SIG-M5 (cell line): ENCODE results near the gene NRP1.

ENCODE experiments used
- DNase-seq: peaks from one replicate; lab custom pipeline; 2025; lab: John Stamatoyannopoulos, UW

Gene NRP1

DNA sequence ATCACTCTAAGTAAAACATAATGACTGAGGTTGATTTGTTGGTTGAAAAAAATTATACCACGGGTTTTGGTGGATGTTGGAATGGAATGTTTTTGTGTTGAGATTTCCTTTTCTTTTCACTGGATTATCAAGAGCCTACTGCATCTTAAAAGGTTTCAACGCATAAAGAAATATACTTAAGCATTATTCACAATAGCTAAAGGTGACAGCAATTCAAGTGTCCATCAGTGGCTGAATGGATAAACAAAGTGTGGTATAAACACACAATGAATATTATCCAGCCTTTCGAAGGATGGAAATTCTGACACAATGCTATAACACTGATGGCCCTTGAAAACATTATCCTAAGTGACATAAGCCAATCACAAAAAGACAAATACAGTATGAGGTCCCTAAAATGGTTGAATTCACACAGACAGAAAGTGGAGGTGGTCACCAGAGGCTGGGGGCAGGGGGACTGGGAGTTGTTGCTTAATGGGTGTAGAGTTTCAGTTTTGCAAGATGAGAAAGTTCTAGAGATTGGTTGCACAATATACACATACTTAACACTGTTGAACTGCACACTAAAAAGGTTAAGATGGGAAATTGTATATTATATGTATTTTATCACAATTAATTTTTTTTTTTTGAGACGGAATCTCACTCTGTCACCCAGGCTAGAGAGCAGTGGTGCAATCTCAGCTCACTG, 122.3 kb downstream of the NRP1 start:
- DNase-seq = no peak

- DNase-seq = no peak
Measured at GRCh38 chr10:33211106-33211878, 123.2 kb downstream of the NRP1 start.

DNA sequence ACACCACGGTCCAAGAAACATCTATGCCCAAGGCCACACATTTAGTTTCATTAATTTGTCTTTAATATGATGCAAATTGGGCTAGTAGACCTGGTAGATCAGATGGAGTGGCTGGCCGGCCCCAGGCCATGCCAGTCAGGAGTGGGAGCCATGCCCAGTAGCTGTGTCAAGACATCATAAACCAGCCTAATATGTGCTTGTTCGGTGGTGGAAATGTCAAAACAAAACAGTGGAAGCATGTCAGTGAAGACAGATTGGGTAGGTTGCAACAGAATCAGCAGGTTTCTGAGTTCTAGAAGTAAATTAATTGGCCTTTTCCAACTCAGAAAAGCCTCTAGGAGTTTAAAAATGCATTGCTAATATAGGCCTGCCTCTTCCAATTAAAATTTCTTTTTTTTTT, 124.7 kb downstream of the NRP1 start:
- no peak for DNase-seq

- DNase-seq = no peak
Measured at GRCh38 chr10:33208166-33208565, 126.3 kb downstream of the NRP1 start.

DNA sequence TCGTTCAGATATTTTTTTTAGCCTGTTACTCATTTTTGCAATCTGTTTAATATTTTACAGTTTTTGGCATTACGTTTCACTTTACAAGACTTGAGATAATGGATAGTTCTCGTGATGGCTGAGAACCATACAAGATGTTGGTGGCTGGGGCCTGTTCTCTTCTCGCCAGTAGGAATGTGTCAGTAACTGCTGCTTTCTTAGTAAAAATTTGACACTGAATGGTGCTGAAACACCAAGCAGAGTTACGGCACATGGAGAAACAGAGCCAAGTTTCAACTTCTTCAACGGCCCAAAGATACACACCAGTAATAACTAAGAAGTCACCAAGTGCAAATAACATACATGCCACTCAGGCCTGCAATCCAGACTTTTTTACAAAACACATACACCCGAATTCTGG, 130.4 kb downstream of the NRP1 start:
- DNase-seq = no peak

- DNase-seq = no peak
Measured at GRCh38 chr10:33201971-33202370, 132.5 kb downstream of the NRP1 start.

- DNase-seq = no peak
Measured at GRCh38 chr10:33201056-33201780, 133.2 kb downstream of the NRP1 start.

DNA sequence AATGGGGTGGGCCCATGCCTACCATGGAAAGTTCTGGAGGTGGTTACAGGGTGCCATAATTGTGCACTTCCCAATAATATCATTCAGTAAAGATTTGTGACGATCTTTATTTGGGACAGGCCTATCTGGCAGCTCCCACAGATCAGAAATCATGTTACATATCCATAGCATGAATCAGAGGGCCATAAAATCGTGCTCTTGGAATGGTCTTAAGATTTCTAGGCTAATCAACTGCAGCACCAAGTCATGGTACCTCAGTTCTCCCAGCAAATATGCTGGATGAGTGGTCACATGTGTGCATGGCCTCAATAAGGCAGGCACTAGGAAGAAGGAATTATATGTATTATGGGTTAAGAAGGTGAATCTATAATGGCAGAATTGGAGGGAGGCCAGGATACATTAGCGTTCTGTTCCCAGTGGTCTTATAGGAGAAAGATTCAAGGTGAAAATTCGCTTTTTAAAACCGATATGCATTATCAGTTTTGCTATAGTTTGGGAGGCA, 134.7 kb downstream of the NRP1 start:
- DNase-seq = no peak

GRCh38 chr10:33198610-33199009, 135.9 kb downstream of the NRP1 start:
- no peak for DNase-seq

GRCh38 chr10:33196710-33197491, 137.6 kb downstream of the NRP1 start:
- no peak for DNase-seq

DNA sequence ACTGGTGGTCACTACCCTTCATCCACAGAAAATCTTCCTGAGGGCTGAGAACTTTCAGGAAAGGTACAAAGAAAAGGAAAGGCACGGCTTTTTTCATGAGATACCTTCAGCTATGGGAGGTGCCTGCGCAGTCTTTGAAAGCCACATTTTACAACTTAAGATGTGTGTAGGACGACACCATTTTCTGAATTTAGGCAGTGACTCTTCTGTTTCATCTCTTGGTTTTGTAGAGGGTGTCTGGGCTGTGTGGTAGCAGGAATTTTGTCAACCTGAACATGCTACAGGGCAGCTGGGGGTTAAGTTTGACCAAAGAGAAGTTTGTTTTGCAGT, 138.1 kb downstream of the NRP1 start:
- DNase-seq = no peak

DNA sequence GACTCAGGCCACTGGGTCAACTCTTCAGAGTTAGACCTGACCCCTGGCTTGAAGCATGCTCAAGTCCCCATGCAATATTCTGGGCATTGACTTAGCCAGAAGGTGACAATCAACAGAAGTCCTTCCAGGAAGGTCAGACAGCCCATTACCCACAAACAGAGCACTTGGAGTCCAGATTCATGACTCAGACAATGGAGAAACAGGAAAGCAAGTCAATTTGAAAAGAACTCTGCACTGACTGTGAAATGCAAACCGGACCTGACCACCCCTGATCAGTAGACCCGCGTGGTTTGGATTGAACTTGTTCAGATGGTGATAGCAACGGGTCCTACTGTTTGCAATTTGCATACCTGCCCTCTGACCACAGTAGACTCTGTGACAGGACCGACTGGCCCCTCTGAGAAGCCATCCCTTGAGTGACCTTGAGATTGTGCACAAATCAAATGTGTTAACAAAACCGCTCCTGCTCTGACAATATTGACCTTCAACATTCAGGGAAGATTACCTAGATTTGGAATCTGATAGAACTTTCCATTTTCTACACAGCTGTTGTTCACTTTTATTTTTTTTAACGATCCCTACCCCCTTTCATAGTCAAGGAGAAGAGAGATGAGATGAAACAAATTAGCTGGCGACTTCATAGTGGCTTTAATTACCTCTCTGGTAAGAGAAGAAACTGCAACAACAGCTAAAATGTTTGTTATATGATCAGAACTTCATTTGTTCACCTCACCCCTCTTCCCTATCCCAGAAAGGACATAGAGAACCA, 138.7 kb downstream of the NRP1 start:
- no peak for DNase-seq

DNA sequence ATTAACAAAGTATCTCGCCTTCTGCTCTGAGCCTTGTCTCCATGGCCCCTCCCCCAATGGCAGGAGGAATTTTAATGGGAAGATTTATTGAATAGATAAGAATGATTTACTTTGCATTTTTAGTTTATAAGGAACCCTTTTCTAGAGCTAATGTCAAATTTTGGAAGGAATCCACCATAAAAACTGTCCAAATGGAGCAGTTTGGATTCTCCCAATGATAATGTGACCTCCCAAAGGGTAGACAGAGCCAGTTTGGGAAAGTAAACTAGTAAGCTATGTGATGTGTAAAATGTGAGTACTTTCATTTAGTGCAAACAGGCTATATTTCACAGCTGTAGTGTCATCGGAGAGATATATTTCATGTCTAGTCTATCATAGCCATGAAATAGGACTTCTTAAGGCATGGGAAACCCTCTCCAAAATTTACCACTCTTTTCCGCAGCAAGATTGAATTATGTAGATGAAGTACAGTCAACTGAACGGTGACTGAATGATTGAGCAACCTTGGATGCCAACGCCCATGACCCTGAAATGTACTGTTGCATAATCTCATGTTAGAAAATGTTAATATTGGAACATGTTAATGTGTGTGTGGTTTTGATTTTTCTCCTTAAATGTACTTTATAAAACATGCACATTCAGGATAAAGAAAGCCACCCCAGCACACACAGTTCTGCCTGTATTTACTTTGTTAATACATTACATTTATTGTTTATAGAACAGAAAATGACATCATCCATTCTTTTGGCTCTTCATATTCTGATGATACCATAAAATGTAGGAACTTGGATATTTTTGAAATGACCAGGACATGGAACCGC, 140.6 kb downstream of the NRP1 start:
- DNase-seq = no peak

DNA sequence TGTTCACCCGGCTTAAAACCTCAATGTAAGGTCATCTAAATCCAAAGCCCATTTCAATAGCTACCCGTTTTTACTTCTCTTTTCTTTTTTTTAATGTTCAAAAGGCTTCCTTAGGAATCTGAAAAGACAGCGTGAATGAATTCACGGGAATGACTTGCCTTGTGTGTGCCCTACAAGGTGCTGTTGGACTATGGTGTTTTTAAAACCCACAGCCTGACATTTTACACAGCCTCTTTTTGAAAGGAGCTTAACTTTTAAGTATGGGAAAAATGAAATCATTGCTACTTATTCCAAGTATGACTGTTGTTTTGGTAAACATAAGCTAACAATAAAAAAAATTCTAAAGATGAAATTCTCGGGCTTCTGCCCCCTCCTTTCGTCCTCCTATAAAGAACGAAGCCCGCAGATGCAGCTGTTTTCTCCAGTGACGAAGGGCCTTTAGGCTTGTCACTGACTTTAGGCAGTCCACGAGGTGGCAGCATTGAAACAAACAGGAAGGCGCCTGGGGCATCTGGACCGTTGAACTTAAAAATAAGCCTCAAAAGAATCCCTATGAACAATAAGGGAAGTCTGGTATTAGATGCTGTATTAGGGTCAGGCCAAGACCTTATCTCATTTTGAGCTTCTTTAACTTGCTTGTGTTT, 141.3 kb downstream of the NRP1 start:
- DNase-seq = no peak

DNA sequence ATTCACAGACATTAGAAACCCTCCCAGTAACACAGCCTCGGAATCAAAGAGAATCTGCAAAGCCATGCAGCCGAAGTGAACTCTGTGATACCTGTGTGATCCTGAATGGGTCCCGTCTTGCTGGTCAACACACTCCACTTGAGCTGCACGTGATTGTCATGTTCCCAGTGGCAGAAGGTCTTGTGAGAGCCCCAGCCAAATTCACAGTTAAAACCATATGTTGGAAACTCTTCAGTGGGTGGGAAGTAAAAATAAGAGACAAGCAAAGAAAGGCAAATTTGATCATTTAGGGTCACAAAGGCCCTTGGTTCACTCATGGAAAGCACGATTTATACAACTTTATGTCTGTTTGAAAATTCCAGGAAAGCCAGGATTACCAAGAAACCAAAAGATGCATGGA, 142.3 kb downstream of the NRP1 start:
- no peak for DNase-seq

GRCh38 chr10:33190406-33190805, 144.1 kb downstream of the NRP1 start:
- no peak for DNase-seq

- no peak for DNase-seq
Measured at GRCh38 chr10:33189808-33190207, 144.7 kb downstream of the NRP1 start.

- no peak for DNase-seq
Measured at GRCh38 chr10:33189363-33189762, 145.1 kb downstream of the NRP1 start.

- DNase-seq = no peak
Measured at GRCh38 chr10:33187427-33187999, 147.0 kb downstream of the NRP1 start.

GRCh38 chr10:33186150-33186549, 148.3 kb downstream of the NRP1 start:
- no peak for DNase-seq
